Measurements from ENCODE around the gene TMEM69. TPM values are rescaled to one million over a fixed set of nuclear protein-coding genes. Genes with fewer than 3 reads are reported as not detected.
A peak's percentile ranks its signal among the peaks of the same experiment; 100 is the strongest.

The TMEM69 gene
- total and polyA plus RNA-seq, 2 of the 13 experiments (the other 11 are each of a cell fraction or from before 2014, with no cell fraction given): 25.4 to 135 TPM

GRCh38 chr1:45687754-45688740, at the start of gene TMEM69 (continued):
- no peak for TF ChIP-seq TFAP4 (IDR thresholded peaks at IDR 0.05; ENCODE audit: borderline replicate concordance, low read depth)
- TF ChIP-seq NR2F6 (IDR thresholded peaks at IDR 0.05): 0 out of 2 replicates have a peak, but pooled peaks have one; percentile 12
- TF ChIP-seq NR2F6 (CRISPR knock-in tag; IDR thresholded peaks at IDR 0.05): peak; percentile 62
- peak; percentile 76; the same call in 1 of the 2 replicates for TF ChIP-seq REPIN1 (CRISPR knock-in tag; IDR thresholded peaks at IDR 0.05; ENCODE audit: borderline replicate concordance, low read depth)
- peak; percentile 89 for TF ChIP-seq YEATS2 (CRISPR knock-in tag; IDR thresholded peaks at IDR 0.05; ENCODE audit: borderline replicate concordance)
- TF ChIP-seq CAMTA2 (CRISPR knock-in tag; IDR thresholded peaks at IDR 0.05; ENCODE audit: borderline replicate concordance): 0 out of 2 replicates have a peak, but pooled peaks have one; percentile 43
- peak; percentile 28; the same call in 1 of the 2 replicates for TF ChIP-seq HNF4A (CRISPR knock-in tag; IDR thresholded peaks at IDR 0.05)
- TF ChIP-seq SRF (IDR thresholded peaks at IDR 0.05; ENCODE audit: low read depth, low read length): peak; percentile 56; the same call in 1 of the 2 replicates
- no peak for TF ChIP-seq ZBTB8A (CRISPR knock-in tag; IDR thresholded peaks at IDR 0.05; ENCODE audit: borderline replicate concordance, low read depth)
- no peak for TF ChIP-seq ZNF660 (CRISPR knock-in tag; IDR thresholded peaks at IDR 0.05; ENCODE audit: borderline replicate concordance, low read depth)
- no peak for TF ChIP-seq ZNF549 (CRISPR knock-in tag; IDR thresholded peaks at IDR 0.05)
- TF ChIP-seq MIER3 (CRISPR knock-in tag; IDR thresholded peaks at IDR 0.05; ENCODE audit: borderline replicate concordance): 0 out of 2 replicates have a peak, but pooled peaks have one; percentile 78
- no peak for TF ChIP-seq ZNF44 (CRISPR knock-in tag; IDR thresholded peaks at IDR 0.05)
- peak; percentile 73; the same call in 1 of the 2 replicates for TF ChIP-seq RFXANK (CRISPR knock-in tag; IDR thresholded peaks at IDR 0.05)
- peak; percentile 61; the same call in 1 of the 2 replicates for TF ChIP-seq THAP8 (CRISPR knock-in tag; IDR thresholded peaks at IDR 0.05; ENCODE audit: borderline replicate concordance)
- TF ChIP-seq XRCC5 (optimal IDR thresholded peaks at IDR 0.05; ENCODE audit: low read length): peak; percentile 92
- no peak; the same call in 1 of the 2 replicates for TF ChIP-seq ZNF292 (CRISPR knock-in tag; IDR thresholded peaks at IDR 0.05; ENCODE audit: borderline replicate concordance, low read depth)
- TF ChIP-seq ZNF878 (CRISPR knock-in tag; IDR thresholded peaks at IDR 0.05): no peak; the same call in 1 of the 2 replicates
- no peak for TF ChIP-seq ZNF674 (CRISPR knock-in tag; IDR thresholded peaks at IDR 0.05; ENCODE audit: low read depth)
- TF ChIP-seq ZNF317 (CRISPR knock-in tag; IDR thresholded peaks at IDR 0.05): no peak; the same call in 1 of the 2 replicates
- TF ChIP-seq ZNF775 (CRISPR knock-in tag; IDR thresholded peaks at IDR 0.05; ENCODE audit: borderline replicate concordance): no peak
- 0 out of 2 replicates have a peak, but pooled peaks have one; percentile 12 for TF ChIP-seq TEF (CRISPR knock-in tag; IDR thresholded peaks at IDR 0.05)
- 0 out of 2 replicates have a peak, but pooled peaks have one; percentile 41 for TF ChIP-seq ZNF234 (CRISPR knock-in tag; conservative IDR thresholded peaks at IDR 0.05)
- peak; percentile 46; the same call in 1 of the 2 replicates for TF ChIP-seq POGK (CRISPR knock-in tag; conservative IDR thresholded peaks at IDR 0.05)
- no peak for TF ChIP-seq RBM22 (optimal IDR thresholded peaks at IDR 0.05; ENCODE audit: low read length)

All from HepG2 (cell line).